AG10803 (cell line): ENCODE measurements around the gene C10orf90.

ENCODE experiments used
- DNase-seq: peaks from one replicate; pipeline ENCODE4 v3.0.0; 2010; ENCODE audit warnings: low read depth
- H3K4me3 ChIP-seq: 2 replicates; pipeline ENCODE4 v1.5.1; 2011; ENCODE audit warnings: mild to moderate bottlenecking, low read length, control low read depth
- TF ChIP-seq, protein P1 (sequence below): conservative IDR thresholded peaks from 2 replicates; pipeline ENCODE4 v1.5.1; 2011; ENCODE audit warnings: mild to moderate bottlenecking, low read length, control low read depth, inconsistent platforms

Gene C10orf90

DNA sequence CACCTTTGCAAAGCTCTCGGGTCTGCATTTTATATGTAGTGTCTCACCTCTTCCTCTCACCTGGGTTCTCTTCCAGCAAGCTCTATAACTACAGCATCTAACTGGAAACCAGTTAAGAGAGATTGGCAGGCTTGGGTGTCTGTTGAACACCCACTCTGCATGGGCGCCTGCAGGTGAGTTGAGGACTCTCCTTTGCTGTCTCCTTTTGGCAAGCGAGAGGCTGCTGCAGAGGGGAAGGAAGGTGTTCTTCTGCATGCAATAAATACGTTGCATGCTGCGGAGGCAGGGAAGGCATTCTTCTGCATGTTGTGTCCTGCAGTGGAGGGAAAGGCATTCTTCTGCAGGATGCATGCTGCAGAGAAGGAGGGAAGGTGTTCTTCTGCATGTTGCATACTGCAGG is 200.8 kb downstream of the C10orf90 start:
- no peak overlapping the region for H3K4me3 ChIP-seq
- TF ChIP-seq, protein P1, sequence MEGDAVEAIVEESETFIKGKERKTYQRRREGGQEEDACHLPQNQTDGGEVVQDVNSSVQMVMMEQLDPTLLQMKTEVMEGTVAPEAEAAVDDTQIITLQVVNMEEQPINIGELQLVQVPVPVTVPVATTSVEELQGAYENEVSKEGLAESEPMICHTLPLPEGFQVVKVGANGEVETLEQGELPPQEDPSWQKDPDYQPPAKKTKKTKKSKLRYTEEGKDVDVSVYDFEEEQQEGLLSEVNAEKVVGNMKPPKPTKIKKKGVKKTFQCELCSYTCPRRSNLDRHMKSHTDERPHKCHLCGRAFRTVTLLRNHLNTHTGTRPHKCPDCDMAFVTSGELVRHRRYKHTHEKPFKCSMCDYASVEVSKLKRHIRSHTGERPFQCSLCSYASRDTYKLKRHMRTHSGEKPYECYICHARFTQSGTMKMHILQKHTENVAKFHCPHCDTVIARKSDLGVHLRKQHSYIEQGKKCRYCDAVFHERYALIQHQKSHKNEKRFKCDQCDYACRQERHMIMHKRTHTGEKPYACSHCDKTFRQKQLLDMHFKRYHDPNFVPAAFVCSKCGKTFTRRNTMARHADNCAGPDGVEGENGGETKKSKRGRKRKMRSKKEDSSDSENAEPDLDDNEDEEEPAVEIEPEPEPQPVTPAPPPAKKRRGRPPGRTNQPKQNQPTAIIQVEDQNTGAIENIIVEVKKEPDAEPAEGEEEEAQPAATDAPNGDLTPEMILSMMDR: no peak
- DNase-seq: no peak

DNA sequence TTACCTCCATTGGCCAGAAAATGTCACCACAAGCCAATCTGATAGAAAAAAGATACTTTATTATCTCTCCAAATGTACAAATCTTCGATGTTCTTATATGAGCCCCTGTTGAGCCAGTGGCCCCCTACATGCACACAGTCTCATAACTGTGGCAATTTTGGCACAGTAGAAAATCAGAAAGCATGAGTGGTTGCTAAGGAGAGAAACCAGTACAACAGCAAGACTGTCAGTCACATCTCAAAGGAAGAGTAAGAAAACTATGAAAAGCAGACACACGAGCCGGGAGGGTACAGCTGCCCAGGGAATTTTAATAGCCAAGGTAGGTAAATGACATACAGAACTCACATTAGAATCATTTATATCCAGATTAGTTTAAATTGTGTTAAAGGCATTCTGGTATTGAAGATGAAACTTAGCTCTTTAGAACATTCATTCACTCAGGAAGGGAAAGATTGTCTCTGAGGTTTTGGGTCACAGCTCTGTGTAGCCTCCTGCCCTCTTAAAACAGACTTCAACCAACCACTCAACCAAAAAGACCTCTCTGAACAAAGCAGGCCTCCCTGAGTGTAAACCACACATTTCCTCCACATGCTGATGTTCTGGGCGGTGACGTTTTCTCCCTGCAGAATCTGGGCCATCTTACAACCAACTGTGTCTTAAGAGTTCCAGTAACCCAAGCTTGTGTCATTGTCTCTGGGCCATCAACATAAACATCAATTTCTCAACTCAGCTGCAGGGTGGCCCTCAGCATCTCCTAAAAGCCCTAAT is 201.4 kb downstream of the C10orf90 start:
- TF ChIP-seq, protein P1: no peak
- peak; percentile 69 for DNase-seq
- H3K4me3 ChIP-seq: no peak overlapping the region

DNA sequence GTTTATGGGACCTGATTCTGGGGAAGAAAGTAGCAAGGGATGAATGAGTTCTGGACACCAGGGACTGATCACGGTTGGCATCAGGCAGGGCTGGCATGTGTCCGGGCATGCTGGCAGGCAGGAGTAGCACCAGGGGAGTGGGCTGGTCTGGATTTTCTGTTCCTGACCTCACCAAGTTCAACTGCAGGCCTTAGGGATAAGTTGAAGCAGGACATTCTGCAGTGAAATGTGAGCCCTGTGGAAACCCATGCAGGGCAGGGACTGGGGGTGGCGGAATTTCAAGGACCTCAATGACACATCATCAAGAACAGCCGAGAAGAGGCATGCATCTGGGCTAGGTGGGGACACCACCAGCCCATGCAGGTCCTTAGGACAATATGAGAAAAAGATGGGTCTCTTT is 202.0 kb downstream of the C10orf90 start:
- no peak for DNase-seq
- no peak overlapping the region for H3K4me3 ChIP-seq
- TF ChIP-seq, protein P1: no peak

DNA sequence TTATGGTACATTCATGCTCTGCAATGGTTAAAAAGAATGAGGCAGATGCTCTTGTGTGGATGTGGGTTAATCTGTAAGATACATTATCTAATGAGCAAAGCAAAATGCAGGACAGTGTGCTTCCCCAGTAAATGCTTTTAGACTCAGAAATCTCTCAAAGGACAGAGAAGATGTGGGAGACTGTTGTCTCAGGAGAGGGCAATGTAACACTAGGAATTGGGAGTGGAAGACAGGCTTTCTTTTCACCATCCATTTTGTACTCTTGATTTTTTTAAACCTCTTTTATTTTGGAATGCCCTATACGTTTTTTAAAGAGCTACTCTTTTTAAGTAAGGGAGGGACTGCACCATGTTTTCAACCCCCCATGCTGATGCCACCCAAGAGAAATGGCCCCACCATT is 204.7 kb downstream of the C10orf90 start:
- DNase-seq: no peak
- no peak overlapping the region for H3K4me3 ChIP-seq
- TF ChIP-seq, protein P1: no peak

DNA sequence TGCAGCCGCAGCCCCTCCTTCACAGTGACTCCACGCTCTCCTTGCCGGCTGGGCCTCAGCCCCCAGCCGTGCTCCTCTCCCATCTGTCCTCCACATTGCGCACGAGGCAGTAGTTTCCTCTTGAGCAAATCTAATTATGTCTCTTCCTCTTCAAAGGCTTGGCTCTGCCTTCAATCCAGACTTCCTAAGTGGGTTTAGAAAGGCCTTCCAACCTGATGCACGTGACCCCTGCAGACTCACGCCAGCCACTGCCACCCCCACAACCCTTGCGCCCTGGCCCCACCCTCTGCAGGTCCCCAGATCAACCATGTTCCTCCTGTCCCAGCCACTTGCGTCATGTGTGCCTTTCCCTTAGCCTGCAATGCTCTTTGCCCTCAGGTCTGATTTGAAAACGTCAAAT is 207.2 kb downstream of the C10orf90 start:
- TF ChIP-seq, protein P1: no peak
- no peak for DNase-seq
- no peak overlapping the region for H3K4me3 ChIP-seq

DNA sequence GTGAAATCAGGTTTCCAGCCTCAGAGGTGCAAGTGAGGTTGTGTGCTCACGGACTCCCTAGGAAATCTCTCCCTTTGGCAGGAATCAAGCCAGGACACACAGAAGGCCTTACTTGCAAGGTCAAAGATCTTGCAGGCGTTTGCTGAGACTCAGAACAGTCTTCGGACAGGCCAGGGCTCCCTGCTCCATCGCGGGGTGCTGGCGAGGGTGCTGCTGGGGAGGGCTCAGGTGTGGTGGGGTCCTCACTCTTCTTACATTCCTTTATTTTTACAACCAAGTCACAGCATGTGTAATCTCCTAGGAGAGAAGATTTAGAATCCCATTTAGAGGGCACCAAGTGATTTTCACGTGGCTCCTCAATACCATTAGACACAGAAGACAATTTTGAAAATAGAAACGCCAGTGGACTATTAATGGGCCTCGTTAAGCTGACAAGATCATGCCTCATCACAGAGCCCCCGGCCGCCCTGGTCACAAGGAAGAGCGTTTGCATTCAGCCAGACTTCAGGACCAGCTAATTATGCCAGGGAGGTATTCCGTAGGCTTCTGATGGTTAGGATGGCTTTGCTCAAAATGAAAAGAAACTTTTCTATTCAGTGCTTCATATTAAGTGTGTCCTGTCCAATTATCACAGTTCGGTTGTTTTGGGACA is 209.1 kb downstream of the C10orf90 start:
- TF ChIP-seq, protein P1: no peak
- DNase-seq: no peak

More for the DNA sequence above, 209.1 kb downstream of the C10orf90 start:
- no peak overlapping the region for H3K4me3 ChIP-seq
